ENCODE measurements around the gene MORN1.

The MORN1 gene

GRCh38 chr1:2302292-2302925 lies 88.9 kb downstream of the MORN1 start:
- DNase-seq: no peak

GRCh38 chr1:2301607-2302291 lies 89.6 kb downstream of the MORN1 start:
- no peak for DNase-seq

DNA sequence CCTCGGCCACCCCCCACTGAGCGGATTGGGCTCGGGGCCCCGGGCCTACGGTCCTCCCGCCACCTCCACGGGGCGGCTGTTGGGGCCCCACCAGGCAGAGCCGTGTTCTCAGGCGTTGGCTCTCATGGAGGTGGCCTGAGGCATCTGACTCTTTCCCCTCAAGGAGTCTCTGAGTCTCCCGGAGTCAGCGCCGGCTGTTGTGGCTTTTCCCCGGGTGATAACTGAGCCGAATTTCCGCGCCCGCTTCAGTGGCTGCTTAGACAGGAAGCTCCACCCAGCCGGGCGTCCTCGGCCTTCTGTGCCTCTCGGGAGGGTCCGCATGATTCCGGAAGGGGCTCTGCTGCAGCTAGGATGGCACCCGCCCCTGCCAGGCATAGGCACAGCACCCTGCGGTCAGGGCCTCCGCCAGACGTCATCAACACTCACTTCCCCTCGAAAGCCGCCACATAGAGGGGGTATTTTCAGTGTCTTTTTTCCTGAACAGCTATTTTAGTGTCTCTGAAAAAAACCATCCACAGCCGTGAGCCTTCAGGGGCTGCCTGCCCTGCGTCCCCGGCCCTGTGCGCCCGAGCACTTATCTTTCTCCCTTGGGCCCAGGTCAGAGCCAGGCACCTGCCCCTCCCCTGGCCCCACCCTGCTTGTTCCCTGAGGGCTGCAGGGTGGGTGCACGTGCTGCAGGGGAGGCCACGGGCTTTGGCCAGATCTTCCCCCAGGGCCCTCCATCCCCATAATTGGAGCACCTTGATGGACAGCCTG lies 90.3 kb downstream of the MORN1 start:
- DNase-seq: peak; percentile 94 to 97

- peak; percentile 85 to 89 for DNase-seq
Measured at GRCh38 chr1:2300004-2300771, 91.2 kb downstream of the MORN1 start.

DNA sequence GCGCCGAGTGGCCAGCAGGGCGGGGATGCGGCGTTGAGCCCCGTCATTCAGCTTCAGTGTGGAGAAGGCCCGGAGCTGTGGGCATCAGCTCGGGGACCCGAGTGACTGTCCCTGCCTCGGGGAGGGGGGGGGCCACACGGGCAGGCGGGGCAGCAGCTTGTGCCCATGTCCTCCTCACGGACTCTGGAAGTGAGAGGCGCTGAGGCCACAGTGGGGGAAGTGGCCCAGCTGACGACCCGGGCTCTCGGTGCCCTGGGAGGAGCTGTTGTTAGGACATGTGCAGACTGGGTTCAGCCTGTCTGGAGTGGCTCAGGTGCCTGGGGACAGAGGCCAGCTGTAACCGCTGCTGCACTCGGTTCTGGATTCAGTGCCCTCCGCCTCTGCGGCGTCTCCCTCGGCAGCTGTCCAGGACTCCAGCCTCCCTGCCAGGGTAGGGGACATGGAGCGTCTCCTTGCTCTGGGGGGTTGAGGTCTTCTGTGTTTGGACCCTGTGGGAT lies 92.2 kb downstream of the MORN1 start:
- peak in 1 of 2 donors; percentile 24 for DNase-seq

GRCh38 chr1:2298685-2299084 lies 92.7 kb downstream of the MORN1 start:
- no peak for DNase-seq

GRCh38 chr1:2297246-2298011 lies 93.9 kb downstream of the MORN1 start:
- DNase-seq: no peak

- no peak for DNase-seq
Measured at GRCh38 chr1:2296614-2297013, 94.7 kb downstream of the MORN1 start.

- peak in 1 of 2 donors; percentile 29 for DNase-seq
Measured at GRCh38 chr1:2296211-2296610, 95.1 kb downstream of the MORN1 start.

- no peak for DNase-seq
Measured at GRCh38 chr1:2295526-2295925, 95.8 kb downstream of the MORN1 start.

GRCh38 chr1:2294725-2295078 lies 96.7 kb downstream of the MORN1 start:
- DNase-seq: no peak

- DNase-seq: no peak
Measured at GRCh38 chr1:2294033-2294724, 97.2 kb downstream of the MORN1 start.

DNA sequence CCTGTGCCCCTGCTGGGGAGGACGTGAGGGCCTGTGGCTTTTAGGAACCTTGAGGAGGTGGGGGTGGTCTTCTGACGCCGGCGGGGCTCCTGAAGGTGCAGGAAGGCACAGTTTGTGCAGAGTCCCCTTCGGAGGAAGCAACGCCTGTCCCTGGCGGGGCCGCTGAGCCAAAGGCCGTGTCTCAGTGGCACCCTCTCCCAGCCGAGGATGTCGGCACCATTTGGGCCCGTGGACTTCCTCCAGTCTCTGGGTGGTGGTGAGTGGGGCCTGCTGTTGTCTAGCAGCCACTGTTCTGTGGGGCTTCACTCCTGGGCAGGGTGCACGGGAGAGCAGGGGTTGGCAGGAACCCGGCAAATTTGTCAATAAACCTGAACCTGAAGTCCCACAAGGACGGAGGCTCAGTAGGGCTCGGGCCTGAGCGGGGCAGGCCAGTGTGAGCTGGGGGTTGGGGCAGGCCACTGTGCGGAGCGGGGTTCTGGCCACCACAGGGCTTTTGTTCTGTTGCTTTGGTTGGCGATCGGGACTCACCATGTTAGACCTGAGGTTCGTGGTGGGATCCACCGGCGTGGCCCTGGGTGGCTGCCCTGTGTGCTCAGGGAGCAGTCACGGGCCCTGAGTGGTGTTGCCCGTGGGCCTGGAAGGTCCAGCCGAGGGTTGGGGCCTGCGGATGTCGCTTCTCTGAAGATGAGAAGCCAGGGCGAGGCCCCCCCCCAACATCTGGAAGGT lies 98.5 kb downstream of the MORN1 start:
- no peak for DNase-seq

DNA sequence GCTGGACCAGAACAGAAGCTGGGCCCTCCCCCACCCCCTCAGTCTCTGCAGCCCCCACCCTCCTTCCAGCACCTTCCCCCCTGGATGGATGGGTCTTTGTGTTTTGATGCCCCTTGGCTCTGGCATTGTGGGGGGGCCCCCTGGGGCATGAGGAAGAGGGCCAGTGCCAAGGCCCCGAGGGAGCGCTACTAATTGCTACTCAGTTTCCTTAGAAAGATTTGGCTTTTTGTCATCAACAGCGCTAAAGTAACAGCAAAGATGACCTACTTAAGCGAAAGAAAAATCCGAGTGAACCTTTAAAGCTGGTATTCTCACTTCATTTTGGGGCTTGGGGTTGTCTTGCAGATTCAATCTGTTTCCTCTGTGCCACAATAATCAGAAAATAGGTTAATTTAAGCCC lies 99.8 kb downstream of the MORN1 start:
- DNase-seq: no peak

DNA sequence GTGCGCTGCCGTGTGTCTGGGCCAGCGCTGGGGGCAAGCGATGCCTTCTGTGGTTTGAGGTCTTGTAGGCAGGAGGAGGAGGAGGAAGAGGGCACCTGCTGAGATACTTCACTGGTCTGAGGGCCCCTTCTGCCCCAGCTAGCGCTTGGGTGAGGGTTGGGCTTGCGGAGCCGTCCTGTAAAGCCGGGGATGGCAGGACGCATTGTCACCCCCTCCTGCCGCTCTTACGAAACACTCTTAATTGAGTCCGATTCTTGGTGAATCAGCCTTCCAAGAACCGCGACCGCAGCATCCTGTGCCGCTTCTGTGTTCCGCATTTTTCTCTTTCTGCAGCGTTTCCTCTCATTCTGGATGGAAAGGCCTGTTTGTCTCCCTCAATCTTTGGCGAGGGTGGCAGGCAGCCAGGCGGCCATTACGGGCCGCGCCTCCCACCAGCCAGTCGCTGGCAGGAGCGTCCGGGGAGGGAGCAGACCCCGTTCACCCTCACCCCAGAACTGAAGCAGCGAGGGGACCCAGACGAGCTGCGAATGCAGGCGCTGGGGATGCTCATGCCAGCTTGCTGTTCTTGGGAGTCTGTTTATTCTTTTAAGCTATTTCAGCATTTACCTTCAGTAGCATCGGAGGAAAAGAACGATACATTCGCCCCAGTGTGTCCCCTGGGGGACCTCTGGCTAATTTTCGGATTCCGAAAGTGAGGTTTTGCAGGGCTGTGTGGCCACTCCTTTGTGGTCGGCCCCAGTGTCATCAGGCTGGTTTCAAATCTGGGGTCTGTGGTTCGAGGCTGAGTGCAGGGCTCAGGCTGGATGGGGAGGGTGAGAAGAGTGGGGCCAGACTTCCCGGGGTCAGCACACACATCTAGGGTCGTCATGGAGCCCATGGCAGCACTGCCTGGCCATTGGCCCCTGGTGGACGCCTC lies 100.5 kb downstream of the MORN1 start:
- DNase-seq: peak; percentile 85 to 90

- no peak for DNase-seq
Measured at GRCh38 chr1:2290171-2290578, 101.2 kb downstream of the MORN1 start.

DNA sequence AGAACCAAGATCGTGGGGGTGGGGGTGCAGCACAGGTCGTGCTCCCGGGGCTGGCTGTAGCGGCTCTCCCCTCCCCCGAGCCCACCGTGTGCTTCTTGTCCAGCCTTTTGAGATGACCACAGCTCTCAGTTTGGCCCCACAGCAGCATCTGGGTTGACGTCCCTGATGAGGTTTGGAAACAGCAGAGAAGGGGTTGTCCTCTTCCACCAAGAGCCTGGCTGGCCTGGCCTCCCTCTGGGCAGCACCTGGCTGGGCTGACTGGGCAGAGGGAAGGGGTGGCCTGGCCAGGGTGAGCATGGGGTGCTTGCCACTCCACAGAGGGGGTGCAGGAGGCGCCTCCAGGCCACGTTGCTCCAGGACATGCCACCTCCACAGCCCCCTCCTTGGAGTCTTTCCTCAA lies 101.7 kb downstream of the MORN1 start:
- no peak for DNase-seq

- DNase-seq: no peak
Measured at GRCh38 chr1:2288816-2289536, 102.4 kb downstream of the MORN1 start.

DNA sequence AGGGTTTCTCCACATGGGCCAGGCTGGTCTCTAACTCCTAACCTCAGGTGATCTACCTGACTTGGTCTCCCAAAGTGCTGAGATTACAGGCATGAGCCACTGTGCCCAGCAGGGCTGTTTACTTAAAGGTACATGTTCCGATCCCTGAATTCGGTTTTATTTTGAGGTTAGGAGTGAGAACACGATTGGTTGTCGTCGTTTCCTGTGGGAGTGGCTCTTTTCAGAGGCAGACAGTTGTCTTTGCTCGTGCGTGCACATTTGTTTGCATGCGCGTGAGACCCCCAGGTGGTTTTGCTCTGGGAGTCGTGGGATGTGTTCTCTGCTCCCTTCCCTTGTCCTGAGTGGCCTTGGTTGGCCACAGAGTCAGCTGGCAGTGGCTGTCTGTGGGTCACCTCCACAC lies 103.0 kb downstream of the MORN1 start:
- peak in 1 of 2 donors; percentile 42 for DNase-seq
